ENCODE measurements around the gene SH3BP5L.

SH3BP5L gene

DNA sequence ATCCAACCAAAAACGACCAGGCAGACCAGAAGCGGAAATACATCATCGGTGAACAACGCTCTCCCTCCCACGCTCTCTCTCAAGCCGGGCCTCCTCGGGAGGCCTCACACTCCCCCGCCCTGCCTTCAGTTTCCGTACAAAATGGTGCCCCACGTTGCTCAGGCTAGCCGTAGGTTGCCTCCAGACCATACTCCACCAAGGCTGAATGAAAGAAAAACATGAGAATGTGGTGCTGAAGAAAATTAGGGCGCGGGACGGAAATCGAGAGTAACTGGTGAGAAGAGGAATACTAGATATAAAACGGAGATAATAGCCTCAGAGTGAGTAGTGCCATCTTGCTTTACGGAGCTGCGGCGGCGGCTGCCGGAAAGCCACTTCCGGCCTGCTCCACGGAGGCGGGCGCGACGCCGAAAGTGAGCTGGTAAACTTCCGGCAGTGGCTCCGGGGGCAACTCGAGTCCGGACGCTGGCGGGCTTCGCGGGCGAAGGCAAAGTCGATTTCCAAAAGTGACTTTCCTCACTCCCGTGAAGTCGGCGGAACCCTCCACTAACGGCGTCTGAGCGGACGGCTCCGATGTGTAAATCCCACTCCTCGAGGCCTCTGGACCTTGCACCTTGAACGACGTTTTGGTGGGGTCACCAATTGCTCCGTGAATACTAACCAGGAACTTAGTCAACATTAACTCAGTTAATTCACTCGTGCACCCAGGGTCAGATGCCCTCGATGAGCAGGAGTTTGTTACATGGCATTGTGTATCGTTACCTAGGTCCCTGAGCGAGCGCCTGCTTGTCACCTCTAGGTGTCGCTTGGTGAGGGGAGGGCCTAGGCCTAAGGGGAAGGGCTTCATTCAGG lies at the start of gene SH3BP5L:
SH3BP5L (minus strand) TSS at position 7 of the 852 bp plus-strand sequence. CDS start 980 bp downstream, outside the sequence.
- peak; percentile 72 to 82 for DNase-seq (ENCODE audit: extremely low read depth in 1 of 2, low read depth in 1 of 2)

DNA sequence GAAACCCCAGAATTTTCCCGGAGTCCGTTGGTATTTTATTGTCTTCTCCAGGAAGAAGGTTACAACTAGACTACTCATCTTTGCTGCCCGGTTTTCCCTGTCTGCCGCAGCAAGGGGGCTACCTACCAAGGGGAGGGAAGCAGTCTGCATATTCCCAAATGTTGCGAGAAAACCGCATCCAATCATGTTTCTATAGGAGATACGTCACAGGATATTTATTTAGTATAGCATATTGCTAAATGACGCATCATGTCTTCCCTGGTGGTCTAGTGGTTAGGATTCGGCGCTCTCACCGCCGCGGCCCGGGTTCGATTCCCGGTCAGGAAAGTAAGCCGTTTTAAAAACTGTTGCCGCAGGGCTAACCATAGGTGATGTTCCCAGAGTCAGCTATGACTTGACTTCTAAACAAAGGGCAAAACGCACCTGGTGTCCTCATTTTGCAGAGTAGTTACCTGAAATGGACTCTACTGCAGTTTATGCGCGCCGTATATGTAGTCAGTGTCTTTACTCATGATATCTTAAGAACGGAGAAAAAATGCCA lies 48.3 kb upstream of the SH3BP5L start:
- DNase-seq (ENCODE audit: extremely low read depth in 1 of 2, low read depth in 1 of 2) = peak in 1 of 2 donors; percentile 75

DNA sequence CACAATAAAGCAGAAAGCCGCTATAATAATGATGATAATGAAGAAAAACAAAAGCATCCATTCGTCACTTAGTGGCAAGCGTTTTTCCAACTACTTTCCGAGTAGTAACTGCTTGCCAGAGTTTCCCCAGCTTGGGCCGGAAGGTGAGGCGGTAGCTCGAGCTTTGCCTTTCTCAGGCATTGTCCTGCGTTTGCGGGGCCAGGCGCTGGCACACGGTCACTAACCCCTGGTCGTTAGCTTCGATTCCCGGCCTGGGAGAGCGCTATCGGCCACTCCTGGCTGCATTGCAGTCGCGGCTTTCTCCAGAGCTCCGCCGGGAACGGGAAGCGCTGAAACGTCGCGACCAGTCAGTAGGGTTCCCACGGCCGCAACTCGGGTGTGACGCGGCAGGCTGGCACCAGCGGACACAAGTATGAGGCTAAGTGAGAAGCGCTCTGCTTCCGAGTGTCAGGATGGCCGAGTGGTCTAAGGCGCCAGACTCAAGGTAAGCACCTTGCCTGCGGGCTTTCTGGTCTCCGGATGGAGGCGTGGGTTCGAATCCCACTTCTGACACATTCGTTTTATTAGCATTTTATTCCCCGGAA lies 47.8 kb upstream of the SH3BP5L start:
- peak; percentile 80 to 81 for DNase-seq (ENCODE audit: extremely low read depth in 1 of 2, low read depth in 1 of 2)

DNA sequence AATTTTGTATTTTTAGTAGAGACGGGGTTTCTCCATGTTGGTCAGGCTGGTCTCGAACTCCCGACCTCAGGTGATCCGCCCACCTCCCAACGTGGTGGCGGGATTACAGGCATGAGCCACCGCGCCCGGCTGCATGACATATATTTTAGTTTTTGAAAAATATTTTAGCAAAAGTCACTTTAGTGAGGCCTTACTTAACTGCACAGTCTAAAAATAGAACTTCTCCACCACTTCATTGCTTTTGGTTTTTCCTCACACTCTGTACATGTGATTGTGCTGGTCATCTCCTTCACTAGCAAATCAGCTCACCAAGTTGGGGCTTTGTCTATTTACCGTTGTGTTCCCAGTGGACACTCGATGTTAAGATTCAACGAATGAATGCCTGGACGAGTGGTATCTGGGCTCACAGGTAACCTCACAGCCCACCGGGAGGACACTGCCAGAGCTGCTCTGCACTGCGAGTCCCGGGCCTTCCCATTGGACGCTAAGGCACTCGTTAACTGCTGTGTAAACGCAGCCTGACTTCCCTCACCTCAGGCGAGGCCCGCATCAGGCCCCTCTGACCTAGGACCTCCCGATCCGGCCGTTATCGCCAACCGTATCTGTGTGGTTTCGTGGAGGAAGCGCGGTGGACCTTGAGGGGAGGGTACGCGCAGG lies 47.2 kb upstream of the SH3BP5L start:
- peak in 1 of 2 donors; percentile 13 for DNase-seq (ENCODE audit: extremely low read depth in 1 of 2, low read depth in 1 of 2)

DNA sequence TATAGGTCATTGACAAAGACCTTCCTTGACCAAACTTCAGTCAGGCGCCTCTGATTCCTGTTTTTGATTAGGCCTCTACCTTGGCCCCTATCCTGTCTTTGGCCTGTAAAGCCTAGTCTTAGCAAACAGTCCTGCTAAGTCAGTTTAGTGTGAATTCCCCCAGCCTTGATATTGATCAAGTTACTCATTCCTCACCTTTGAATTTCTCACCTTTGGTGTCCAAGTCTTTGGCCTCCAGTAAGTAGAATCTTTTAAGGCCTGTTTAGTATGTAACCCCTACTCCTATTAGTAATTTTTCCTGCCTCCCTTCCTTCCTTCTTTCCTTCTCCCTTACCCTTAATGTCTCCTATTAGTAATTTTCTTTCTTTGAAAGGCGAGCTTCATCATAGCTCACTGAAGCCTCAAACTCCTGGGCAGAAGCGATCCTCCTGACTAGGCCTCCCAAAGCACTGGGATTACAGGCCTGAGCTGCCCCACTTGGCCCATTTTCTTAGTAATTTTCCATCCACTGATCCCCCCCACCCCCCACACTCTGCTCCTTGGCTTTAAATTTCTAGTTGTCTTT lies 46.2 kb upstream of the SH3BP5L start:
- no peak for DNase-seq (ENCODE audit: extremely low read depth in 1 of 2, low read depth in 1 of 2)

DNA sequence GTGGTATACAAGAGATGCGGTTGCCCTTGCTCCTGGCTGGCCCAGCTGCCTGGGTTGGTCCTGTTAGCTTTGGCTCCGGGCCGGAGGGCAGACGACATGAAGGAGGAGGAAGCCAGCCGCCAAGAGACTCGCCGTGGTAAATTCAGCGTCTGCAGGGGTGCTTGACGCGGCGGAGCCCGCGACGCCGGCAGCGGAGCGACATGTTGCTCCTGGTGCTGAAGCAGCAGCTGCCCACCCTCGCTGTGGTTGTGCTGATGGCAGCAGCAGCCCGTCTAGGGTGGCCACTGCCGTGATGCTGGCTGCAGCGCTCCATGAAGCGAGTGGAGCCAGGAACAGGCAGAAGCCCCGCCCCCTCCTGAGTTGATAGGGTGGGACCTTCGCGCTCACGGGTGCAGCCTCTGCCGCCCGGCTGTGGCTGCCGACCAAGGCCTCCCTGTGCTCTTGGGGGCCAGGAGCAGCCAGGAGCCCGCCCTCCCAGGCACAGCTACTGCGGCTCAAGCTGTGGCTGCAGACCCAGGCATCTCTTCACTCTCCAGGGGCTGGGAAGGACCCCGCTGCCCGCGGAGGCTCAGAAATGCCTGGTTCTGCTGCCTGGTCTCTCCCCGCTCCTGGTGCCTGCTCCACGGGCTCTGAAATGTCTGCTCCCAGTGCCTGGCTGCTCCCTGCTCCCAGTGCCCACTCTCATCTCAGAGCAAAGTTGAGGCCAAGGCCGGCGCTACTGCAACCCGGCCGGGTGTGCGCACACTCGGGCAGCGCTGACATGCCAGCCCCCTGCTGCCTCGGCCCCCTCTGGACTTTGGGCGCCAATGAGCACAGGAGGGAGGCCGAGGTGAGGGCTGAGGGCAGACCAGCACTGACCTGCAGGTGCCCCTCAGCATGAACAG lies 37.5 kb upstream of the SH3BP5L start:
- peak; percentile 63 to 71 for DNase-seq (ENCODE audit: extremely low read depth in 1 of 2, low read depth in 1 of 2)

DNA sequence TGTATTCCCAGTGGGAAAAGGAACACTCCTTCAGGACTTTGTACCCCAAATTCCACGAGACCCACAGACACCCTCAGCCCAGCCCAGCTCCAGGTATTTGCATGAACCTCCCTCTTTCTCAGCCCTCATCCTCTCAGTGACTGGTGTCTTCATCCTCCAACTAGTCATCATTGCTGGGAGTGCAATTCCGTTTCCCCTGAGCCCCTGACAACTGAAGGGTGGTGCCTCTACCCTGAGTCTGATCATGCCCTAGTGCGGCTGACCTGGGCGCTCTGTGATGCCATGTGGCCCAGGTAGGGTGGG lies 36.9 kb upstream of the SH3BP5L start:
- no peak for DNase-seq (ENCODE audit: extremely low read depth in 1 of 2, low read depth in 1 of 2)

DNA sequence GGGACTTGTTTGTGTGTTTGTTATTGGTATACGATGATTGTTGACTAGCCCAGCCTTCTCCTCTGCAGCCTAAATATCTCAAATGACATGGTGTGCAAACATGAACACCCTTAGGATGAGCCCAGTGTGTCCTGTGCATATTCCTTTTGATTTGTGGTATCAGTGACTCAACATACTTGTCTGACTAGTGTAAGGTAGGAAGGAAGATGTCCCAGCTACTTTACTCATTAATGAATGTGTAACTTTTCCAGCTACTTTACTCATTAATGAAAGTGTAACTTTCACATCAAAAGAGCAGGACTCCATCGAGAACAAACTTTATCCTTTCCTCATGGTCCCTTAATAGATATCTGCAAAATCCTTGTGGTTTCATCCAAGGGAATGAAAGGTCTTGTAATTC lies 35.9 kb upstream of the SH3BP5L start:
- no peak for DNase-seq (ENCODE audit: extremely low read depth in 1 of 2, low read depth in 1 of 2)

DNA sequence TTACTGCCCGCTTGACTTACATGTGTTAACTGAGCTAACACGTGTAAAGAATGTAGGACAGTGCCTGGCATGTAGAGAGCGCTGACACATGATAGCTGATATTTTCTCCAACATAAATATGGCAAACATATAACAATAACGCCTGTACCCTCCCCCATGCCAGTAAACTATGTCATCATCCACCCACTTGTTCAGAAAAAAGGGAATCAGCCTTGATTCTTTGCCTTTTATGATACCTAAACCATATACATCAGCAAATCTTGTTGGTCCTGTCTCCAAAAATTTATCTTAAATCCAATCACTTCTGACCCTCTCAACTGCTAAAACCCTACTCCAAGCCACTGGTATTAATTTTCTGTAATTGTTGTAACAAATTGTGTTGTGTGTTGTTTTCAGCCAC lies 34.3 kb upstream of the SH3BP5L start:
- no peak for DNase-seq (ENCODE audit: extremely low read depth in 1 of 2, low read depth in 1 of 2)

DNA sequence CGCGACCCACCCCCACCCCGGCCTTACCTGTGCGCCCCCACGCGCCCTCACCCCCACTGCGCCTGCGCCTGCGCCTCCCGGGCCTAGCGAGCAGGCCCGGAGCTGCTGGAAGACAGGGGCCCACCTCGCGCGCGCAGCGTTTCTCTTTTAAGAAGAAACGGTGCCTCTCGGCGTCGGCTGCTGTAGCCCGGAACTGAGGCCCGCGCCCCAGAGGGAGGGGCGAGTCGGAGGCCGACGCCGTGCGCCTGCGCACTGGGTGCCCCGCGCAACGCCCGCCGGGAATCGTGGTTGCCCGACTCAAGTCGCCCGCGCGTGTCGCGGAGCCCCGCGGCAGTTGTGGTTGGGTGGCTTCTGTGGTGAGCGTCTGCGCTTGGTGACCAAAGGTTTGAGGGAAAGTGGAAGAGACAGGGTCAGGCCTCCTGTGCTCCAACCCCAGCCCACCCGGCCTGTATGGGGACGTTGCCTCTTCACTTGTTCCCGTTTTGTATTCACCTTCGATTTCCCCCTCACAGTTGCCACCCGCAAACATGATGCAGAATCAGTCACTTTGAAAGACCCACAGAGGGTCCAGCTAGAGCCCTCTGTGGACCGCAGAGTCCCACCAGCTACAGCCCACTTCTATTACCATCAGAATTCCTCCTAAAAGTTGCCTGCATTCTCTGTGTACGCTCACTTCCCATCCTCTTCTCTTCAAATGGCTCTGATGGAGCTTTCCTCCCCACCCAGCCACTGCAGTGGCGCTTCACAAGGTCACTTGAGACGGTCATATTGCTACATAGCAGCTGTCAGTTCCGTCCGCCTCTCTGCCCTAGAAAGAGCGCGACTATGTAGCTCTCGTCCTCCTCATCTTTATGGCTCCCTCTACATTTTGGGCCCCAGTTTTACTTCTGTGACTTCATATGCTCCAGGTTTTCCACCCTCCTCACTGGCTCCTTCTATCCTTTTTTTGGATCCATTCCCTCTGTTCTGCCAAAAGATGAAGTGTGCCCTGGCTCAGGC lies 33.5 kb upstream of the SH3BP5L start, which contains the start of gene ZNF692:
ZNF692 (minus strand) TSS at position 195 of the 999 bp plus-strand sequence. CDS start 776 bp downstream, outside the sequence.
- peak; percentile 90 to 95 for DNase-seq (ENCODE audit: extremely low read depth in 1 of 2, low read depth in 1 of 2)

DNA sequence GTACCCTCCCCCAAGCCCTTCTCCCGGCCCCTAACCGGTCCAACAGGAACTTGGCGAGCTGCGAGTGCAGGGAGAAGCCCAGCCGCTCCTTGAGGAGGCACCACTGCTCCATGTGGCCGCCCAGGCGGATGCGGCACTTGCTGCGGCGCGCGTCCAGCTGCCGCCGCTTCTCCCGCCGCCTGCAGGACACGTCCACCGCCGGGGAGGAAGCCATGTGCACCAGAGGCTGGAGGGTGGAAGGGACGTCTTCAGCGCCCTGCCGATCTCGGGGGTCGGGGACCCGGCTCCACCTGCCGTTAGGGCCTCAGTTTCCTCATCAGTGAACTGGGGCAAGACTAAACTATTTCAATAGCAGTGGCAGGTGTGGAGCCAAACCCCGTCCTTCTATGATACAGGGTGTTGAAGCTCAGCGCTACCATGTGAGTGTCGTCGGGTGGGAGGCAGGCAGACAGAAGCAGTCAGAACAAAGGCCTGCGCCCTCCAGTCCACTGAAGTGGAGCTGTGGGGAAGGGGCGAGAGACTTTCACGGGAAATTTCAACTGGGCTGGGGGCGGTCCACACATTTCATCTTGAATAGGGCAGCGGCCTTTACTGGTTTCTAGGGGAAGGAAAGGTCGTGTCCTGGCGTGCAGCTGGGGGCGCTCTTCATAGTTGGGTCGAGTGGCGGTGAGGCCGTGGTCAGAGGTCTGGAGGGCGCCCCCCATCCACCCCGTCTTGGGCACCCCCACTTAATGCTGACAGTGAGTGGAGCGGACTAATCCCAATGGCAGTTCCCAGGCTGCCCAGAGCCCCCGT lies 32.6 kb upstream of the SH3BP5L start:
- DNase-seq (ENCODE audit: extremely low read depth in 1 of 2, low read depth in 1 of 2) = peak in 1 of 2 donors; percentile 17

DNA sequence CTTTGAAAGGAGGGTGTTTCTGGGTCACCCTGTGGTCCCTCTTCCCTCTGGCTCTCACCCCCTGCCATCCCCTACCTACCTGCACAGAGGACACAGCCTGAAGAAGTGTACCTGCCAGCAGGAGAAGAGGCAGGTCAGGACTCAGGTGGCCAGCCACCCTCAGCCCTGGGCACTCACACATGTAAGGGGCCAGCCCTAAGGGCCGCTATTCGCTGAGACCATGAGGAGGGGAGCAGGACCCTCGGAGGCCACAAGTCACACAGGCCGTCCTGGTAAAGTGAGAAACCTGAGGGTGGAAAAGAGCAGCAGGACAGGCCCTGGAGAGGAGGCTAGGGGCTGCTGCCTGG lies 32.0 kb upstream of the SH3BP5L start:
- no peak for DNase-seq (ENCODE audit: extremely low read depth in 1 of 2, low read depth in 1 of 2)

DNA sequence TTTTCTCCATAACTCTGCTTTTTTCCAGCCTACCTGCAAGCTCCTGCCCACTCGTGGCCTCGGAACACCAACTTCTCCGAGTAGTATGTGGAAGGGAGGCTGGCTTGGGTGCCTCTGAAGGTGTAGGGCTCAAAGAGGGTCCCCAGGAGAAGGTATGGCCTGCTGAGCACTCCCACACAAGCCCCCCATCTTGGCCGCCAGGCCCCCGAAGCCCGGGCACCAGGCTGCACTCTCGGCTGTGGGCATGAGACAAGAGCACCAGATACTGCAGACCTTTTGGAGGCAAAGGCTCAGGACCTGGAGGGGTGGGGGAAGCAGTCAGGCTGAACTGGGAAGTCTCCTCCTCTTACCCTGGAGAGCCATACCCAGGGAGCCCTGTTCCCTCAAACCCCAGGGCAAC lies 31.5 kb upstream of the SH3BP5L start:
- DNase-seq (ENCODE audit: extremely low read depth in 1 of 2, low read depth in 1 of 2) = no peak

DNA sequence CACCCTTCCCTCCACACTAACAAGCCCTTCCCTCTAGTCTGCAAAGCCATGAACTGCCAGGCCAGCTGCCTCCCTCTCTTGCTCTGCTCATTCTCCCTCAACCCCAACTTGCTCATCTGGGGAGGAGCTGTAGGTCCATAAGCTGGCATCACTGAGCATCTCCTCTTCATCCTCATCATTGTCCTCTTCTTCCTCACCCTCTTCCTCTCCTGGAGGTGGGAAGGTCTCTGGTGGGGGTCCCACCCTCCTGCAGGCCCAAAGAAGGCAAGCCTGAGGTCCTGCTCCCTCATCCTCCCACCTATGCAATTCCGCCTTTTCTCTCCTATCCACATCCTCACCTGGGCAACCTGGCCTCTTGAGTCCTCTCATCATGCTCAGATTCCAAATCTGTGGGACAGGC lies 30.5 kb upstream of the SH3BP5L start:
- no peak for DNase-seq (ENCODE audit: extremely low read depth in 1 of 2, low read depth in 1 of 2)

DNA sequence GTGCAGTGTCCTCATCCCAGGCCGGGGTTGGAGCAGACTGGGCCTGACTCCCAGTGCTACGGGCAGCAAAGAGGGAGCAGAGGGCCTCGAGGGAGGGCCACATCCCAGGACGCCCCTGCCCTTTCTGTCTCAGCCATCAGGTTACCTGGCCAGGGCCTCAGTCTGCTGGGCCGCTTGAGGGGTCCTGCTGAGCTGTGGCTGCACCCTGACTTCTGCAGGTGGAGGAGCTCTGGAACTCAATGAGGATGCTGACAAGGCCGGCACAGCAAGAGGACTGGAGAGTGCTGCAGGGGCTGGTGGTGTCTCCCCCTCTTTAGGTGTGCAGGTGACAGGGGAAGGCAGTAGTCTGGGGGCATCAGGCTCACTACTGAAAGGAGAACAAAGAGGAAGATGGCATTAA lies 29.9 kb upstream of the SH3BP5L start:
- DNase-seq (ENCODE audit: extremely low read depth in 1 of 2, low read depth in 1 of 2) = no peak

DNA sequence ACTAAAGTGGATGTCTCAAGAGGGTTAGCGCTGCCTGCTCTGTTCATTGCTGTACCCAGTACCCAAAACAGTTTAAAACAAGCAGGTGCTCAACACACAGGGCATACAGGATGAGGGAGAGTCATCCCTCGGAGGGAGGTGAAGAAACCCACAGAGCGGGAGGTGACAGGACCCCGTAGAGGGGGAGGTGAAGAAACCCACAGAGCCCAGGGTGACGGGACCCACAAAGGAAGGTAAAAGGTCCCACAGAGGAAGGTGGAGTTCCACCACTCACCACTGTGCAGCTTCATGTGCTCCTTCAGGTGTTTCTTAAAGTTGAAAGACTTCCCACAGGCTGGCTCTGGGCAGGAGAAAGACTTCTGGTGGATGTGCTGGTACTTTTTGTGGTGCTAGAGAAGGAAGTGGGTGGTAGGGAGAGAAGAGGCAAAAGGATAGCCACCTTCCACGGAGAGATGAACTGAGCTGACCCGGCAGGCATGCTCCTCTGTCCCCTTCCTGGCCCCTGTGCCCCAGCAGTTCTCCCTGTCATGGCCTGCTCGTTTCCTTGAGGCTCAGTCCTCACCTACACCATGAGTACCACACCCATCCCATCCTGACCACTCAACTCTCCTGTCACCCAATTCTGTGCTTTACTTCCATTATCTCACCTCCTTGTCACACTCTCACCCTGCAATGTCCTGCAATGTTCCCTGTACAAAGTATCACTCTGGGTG lies 28.1 kb upstream of the SH3BP5L start:
- DNase-seq (ENCODE audit: extremely low read depth in 1 of 2, low read depth in 1 of 2) = no peak

DNA sequence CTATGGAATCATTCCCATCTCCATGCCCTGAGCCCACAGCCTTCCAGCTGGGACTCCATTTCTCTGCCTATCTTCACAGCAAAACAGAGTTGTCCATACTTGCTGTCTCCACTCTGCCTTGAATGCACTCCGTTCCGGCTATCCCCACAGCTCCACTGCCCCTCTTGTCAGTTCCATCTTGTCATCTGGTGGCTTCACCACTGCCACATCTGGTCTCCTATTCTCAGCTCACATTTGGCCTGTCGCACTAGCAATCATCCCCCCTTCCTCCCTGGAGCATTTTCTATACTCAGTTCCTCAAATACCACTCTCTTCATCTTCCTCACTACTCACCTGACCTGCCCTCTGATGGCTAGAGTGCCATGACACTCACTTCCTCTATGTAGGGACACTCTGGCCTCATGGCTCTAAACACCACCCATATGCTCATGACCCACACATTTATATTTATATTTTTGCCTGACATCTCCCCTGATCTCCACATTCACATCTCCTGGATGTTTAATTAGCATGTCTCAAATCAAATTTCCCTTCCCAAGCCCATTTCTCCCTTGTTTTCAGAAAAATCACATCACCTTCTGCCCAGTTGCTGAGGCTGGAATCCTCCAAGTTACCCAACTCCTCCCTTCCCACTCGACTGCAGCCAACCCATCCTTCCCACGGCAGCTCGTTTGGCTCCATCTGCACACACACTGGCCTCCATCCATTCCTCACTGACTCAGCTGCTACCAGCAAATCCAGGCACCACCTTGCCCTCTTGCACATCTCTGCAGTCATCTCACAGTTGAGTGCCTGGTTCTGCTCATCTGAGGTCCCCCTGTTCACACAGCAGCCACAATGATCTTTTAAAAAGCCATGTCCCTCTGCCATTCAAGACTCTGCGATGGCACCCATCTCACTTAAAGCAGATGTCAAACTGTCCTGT lies 27.0 kb upstream of the SH3BP5L start:
- no peak for DNase-seq (ENCODE audit: extremely low read depth in 1 of 2, low read depth in 1 of 2)

Measured in activated CD8-positive, alpha-beta memory T cell treated with anti-CD3 and anti-CD28 coated beads for 1 hour (primary cell).